NOMO-1 treated with dmso at 0.1 percent for 144 hours (cell line): Measurements from ENCODE around the gene STMN3.

Source experiments
- DNase-seq: peaks from one replicate; lab custom pipeline; 2025; ENCODE audit not compliant: unreplicated experiment; lab: John Stamatoyannopoulos, UW

The STMN3 gene

DNA sequence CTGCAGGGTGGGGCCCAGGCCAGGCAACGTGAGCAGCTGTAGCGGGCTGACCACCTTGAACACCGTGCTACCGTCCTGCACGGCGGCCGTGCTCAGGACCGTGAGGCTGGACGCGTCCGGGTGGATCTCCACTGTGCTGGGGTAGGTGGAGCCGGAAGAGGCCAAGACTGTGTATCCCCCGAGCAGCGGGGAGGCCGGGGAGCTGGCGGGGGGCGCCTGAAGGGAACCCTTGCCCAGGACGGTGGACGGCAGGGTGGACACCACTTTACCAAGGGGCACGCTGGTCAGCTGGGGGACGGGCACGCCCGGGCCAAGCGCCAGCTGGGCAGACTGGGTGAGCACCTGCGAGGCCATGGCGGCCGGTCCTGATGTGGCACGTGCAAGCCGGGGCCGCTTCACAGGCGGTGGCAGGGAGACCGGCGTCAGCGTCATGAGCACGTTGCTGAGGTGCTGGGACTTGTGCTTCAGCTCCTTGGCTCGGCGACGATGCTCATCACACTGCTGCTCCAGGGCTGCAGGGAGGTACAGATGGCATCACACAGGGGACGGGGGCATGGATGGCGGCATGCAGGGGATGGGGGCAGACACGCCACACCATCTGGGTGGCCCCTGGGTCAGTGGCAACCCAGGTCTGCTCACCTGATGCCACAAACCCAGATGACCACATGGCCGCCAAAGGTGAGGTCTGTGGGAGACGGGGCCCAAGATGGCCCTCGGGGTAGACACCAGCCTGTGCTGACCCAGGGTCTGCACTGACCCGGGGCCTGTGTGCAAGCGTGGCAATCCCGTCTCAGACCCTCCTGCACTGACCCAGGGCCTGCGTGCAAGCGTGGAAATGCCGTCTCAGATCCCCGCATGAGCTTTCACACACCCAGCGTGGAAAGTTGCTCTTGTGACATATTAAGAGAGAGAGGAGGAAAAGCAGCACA, 62.7 kb downstream of the STMN3 start:
- DNase-seq = no peak
